ENCODE results near the gene GZMH. TPM values are rescaled to one million over a fixed set of nuclear protein-coding genes. Genes with fewer than 3 reads are reported as not detected.
"Not testable (repeated sequence)": the region's sequence is repeated elsewhere in the genome, so short reads cannot be mapped to it uniquely, and the experiment has no call there.

GZMH gene, protein sequence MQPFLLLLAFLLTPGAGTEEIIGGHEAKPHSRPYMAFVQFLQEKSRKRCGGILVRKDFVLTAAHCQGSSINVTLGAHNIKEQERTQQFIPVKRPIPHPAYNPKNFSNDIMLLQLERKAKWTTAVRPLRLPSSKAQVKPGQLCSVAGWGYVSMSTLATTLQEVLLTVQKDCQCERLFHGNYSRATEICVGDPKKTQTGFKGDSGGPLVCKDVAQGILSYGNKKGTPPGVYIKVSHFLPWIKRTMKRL
- 1 to 10 TPM in 2 of 10 donors, under 1 TPM in 4, not detected in 4; 0.34 to 6.4 (median 0.72) TPM for total RNA-seq
- polyA plus RNA-seq = under 1 TPM; 0.28 to 0.37 TPM
- long read RNA-seq, donor 1 = 0 reads
- long read RNA-seq, donor 2 = 0 reads
- long read RNA-seq, donor 3 = 0 reads

GRCh38 chr14:24609655-24610344 is at the start of gene GZMH:
Gene GZMH, minus strand, starts transcription at chr14:24609685. Its CDS starts 72 bp downstream, at chr14:24609613.
- Histone ChIP-seq H3K36me3 (no peaks in the 10 kb centered on the region), H3K9me3 (peaks cover 0 to 6% (median 0%) of the 10 kb centered on the region in 11 donors), H3K27ac (peak within 1 kb of the TSS in 1 of 10 donors; percentile 40), H3K4me1 (peaks cover 0 to 14% (median 0%) of the 10 kb centered on the region in 9 donors), H3K4me3 (peak within 1 kb of the TSS in 1 of 10 donors; percentile 23), H3K27me3 (peaks cover 0 to 2% (median 0%) of the 10 kb centered on the region in 7 donors)
- ATAC-seq (no peak), DNase-seq (no peak)
- intact Hi-C loops (cut with DNase I) = loop anchor here in 1 of 10 donors (5.0 kb wide), 1 partner anchor 63 kb away; no protein-coding TSS in a partner anchor
- TF ChIP-seq, protein P1, sequence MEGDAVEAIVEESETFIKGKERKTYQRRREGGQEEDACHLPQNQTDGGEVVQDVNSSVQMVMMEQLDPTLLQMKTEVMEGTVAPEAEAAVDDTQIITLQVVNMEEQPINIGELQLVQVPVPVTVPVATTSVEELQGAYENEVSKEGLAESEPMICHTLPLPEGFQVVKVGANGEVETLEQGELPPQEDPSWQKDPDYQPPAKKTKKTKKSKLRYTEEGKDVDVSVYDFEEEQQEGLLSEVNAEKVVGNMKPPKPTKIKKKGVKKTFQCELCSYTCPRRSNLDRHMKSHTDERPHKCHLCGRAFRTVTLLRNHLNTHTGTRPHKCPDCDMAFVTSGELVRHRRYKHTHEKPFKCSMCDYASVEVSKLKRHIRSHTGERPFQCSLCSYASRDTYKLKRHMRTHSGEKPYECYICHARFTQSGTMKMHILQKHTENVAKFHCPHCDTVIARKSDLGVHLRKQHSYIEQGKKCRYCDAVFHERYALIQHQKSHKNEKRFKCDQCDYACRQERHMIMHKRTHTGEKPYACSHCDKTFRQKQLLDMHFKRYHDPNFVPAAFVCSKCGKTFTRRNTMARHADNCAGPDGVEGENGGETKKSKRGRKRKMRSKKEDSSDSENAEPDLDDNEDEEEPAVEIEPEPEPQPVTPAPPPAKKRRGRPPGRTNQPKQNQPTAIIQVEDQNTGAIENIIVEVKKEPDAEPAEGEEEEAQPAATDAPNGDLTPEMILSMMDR (IDR thresholded peaks at IDR 0.05) = no peak
- WGBS, 2 donors = 81 to 86% methylated on average over 2 of the region's 2 CpGs

GRCh38 chr14:24648361-24648760 is 38.9 kb upstream of the GZMH start:
- H3K9me3 ChIP-seq = peaks cover 0 to 42% (median 7%) of the 10 kb centered on the region in 11 donors
- H3K4me3 ChIP-seq; H3K36me3 ChIP-seq; H3K4me1 ChIP-seq; H3K27ac ChIP-seq; DNase-seq; intact Hi-C loops (cut with DNase I); H3K27me3 ChIP-seq; ATAC-seq: not testable (repeated sequence)
- whole genome bisulfite sequencing, 2 donors = 55 to 65% methylated on average over 1 of the region's 1 CpG

- 53 to 68% methylated on average over 3 of the region's 3 CpGs for WGBS, 2 donors
- ATAC-seq (no peak), DNase-seq (no peak)
- Histone ChIP-seq H3K36me3 (no peaks in the 10 kb centered on the region), H3K27me3 (peaks cover 0 to 8% (median 0%) of the 10 kb centered on the region in 7 donors), H3K4me3 (no peak overlapping the region), H3K4me1 (no peaks in the 10 kb centered on the region), H3K9me3 (peaks cover 0 to 3% (median 0%) of the 10 kb centered on the region in 11 donors), H3K27ac (no peak overlapping the region)
- TF ChIP-seq, protein P1 (IDR thresholded peaks at IDR 0.05) = no peak
- intact Hi-C loops (cut with DNase I) = no loop called here
Measured at GRCh38 chr14:24639905-24640304, 30.4 kb upstream of the GZMH start.

GRCh38 chr14:24639270-24639669 is 29.8 kb upstream of the GZMH start:
- Histone ChIP-seq H3K36me3 (no peaks in the 10 kb centered on the region), H3K27me3 (peaks cover 0 to 2% (median 0%) of the 10 kb centered on the region in 7 donors), H3K9me3 (peaks cover 0 to 3% (median 0%) of the 10 kb centered on the region in 11 donors), H3K4me3 (no peak overlapping the region), H3K27ac (no peak overlapping the region), H3K4me1 (no peaks in the 10 kb centered on the region)
- DNase-seq = no peak
- ATAC-seq = no peak
- 88 to 90% methylated on average over 3 of the region's 3 CpGs for WGBS, 2 donors
- TF ChIP-seq, protein P1 (IDR thresholded peaks at IDR 0.05) = no peak
- intact Hi-C loops (cut with DNase I) = no loop called here
